Measurements from ENCODE around the gene PDP2.

PDP2 gene

DNA sequence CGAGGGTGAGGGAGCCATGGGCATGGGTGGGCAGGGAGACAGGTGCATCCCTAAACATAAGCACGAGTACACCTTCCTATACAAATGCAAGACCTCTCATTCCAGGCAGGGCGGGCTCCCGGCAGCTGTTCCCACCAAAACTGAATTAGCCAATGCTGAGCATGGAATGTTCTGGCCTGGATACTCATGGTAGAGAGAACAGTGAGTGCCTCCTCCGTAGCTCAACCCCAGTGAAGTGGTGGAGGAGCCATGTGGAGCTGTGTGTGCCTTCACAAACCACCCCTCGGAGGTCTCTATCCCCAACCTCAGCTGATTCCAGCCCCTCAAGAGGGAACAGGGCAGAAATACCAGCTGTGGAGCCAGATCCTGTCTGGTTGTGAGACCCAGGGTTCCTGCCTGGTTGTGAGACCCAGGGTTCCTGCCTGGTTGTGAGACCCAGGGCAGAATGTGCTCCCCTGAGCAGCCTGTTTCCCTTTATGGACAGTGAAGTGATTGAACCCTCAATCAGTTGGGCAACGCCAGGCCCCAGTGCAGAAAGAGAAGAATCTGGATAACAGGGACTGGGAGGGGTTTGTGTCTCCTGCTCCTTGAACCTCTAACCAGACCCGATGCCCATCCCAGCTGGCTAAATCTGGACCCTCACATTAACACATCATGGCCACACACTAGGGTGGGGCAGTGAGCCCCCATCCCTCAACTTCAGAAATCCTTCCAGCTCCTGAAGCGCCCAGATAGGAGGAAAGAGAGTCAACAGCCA, 40.8 kb downstream of the PDP2 start:
- Histone ChIP-seq H3K79me2 (ENCODE audit: control insufficient read depth, low read length) (no peaks in the 10 kb centered on the region), H3K36me3 (ENCODE audit: control insufficient read depth, low read length) (no peaks in the 10 kb centered on the region), H3K4me3 (ENCODE audit: low read length) (no peak overlapping the region), H3K9me2 (replicated peaks; ENCODE audit: control insufficient read depth, low read length) (no peaks in the 10 kb centered on the region), H3F3A (ENCODE audit: control insufficient read depth, insufficient read depth) (no peaks in the 10 kb centered on the region), H3K27me3 (ENCODE audit: control insufficient read depth, low read length) (peaks cover 41% of the 10 kb centered on the region), H3K9me3 (ENCODE audit: control insufficient read depth, insufficient read depth, low read length) (no peaks in the 10 kb centered on the region), H4K20me1 (ENCODE audit: control insufficient read depth, insufficient read depth, low read depth, low read length) (no peaks in the 10 kb centered on the region), H3K4me2 (ENCODE audit: low read length) (no peak overlapping the region), H3K4me1 (ENCODE audit: control insufficient read depth, low read length) (no peaks in the 10 kb centered on the region), H3K27ac (ENCODE audit: low read depth, low read length) (no peak overlapping the region)
- TF ChIP-seq EZH2phosphoT487 (IDR thresholded peaks at IDR 0.05; ENCODE audit: borderline replicate concordance, low read length) = no peak
- TF ChIP-seq, protein P1, sequence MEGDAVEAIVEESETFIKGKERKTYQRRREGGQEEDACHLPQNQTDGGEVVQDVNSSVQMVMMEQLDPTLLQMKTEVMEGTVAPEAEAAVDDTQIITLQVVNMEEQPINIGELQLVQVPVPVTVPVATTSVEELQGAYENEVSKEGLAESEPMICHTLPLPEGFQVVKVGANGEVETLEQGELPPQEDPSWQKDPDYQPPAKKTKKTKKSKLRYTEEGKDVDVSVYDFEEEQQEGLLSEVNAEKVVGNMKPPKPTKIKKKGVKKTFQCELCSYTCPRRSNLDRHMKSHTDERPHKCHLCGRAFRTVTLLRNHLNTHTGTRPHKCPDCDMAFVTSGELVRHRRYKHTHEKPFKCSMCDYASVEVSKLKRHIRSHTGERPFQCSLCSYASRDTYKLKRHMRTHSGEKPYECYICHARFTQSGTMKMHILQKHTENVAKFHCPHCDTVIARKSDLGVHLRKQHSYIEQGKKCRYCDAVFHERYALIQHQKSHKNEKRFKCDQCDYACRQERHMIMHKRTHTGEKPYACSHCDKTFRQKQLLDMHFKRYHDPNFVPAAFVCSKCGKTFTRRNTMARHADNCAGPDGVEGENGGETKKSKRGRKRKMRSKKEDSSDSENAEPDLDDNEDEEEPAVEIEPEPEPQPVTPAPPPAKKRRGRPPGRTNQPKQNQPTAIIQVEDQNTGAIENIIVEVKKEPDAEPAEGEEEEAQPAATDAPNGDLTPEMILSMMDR (IDR thresholded peaks at IDR 0.05; ENCODE audit: low read depth, low read length, poor library complexity, severe bottlenecking) = no peak

- no peaks in the 10 kb centered on the region for H3F3A ChIP-seq (ENCODE audit: control insufficient read depth, insufficient read depth)
- H3K4me3 ChIP-seq (ENCODE audit: low read length) = no peak overlapping the region
- no peaks in the 10 kb centered on the region for H3K9me2 ChIP-seq (replicated peaks; ENCODE audit: control insufficient read depth, low read length)
- no peaks in the 10 kb centered on the region for H3K9me3 ChIP-seq (ENCODE audit: control insufficient read depth, insufficient read depth, low read length)
- no peaks in the 10 kb centered on the region for H4K20me1 ChIP-seq (ENCODE audit: control insufficient read depth, insufficient read depth, low read depth, low read length)
- no peak overlapping the region for H3K4me2 ChIP-seq (ENCODE audit: low read length)
- H3K79me2 ChIP-seq (ENCODE audit: control insufficient read depth, low read length) = no peaks in the 10 kb centered on the region
- H3K27ac ChIP-seq (ENCODE audit: low read depth, low read length) = no peak overlapping the region
- TF ChIP-seq EZH2phosphoT487 (IDR thresholded peaks at IDR 0.05; ENCODE audit: borderline replicate concordance, low read length) = no peak
- TF ChIP-seq, protein P1 (IDR thresholded peaks at IDR 0.05; ENCODE audit: low read depth, low read length, poor library complexity, severe bottlenecking) = no peak
- peaks cover 45% of the 10 kb centered on the region for H3K27me3 ChIP-seq (ENCODE audit: control insufficient read depth, low read length)
- H3K4me1 ChIP-seq (ENCODE audit: control insufficient read depth, low read length) = no peaks in the 10 kb centered on the region
- no peaks in the 10 kb centered on the region for H3K36me3 ChIP-seq (ENCODE audit: control insufficient read depth, low read length)
Measured at GRCh38 chr16:66921729-66922450, 41.6 kb downstream of the PDP2 start.

DNA sequence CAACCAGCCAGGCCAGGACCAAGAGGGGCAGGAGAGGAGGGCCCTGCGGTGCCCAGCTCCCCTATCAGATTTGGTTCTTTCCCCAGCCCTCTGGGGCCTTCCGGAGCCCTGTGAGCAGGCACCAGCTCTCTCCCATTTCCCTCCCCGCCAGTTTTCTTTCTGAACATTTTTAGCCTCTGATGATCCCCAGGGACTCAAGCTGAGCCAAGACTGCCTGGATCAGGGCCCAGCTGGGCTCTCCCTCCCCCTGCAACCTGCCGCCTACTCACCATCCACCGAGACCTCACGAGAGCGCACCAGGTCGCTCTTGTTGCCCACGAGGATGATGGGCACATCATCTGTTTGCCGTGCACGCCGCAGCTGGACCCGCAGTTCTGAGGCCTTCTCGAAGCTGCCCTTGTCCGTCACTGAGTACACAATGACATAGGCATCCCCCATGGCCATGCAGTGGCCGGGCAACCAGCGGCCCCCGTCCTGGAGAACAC, 43.0 kb downstream of the PDP2 start:
- no peak overlapping the region for H3K4me2 ChIP-seq (ENCODE audit: low read length)
- H3F3A ChIP-seq (ENCODE audit: control insufficient read depth, insufficient read depth) = no peaks in the 10 kb centered on the region
- peaks cover 45% of the 10 kb centered on the region for H3K27me3 ChIP-seq (ENCODE audit: control insufficient read depth, low read length)
- no peaks in the 10 kb centered on the region for H4K20me1 ChIP-seq (ENCODE audit: control insufficient read depth, insufficient read depth, low read depth, low read length)
- no peaks in the 10 kb centered on the region for H3K79me2 ChIP-seq (ENCODE audit: control insufficient read depth, low read length)
- H3K4me1 ChIP-seq (ENCODE audit: control insufficient read depth, low read length) = no peaks in the 10 kb centered on the region
- no peak overlapping the region for H3K27ac ChIP-seq (ENCODE audit: low read depth, low read length)
- no peaks in the 10 kb centered on the region for H3K9me2 ChIP-seq (replicated peaks; ENCODE audit: control insufficient read depth, low read length)
- no peaks in the 10 kb centered on the region for H3K9me3 ChIP-seq (ENCODE audit: control insufficient read depth, insufficient read depth, low read length)
- H3K4me3 ChIP-seq (ENCODE audit: low read length) = no peak overlapping the region
- TF ChIP-seq, protein P1 (IDR thresholded peaks at IDR 0.05; ENCODE audit: low read depth, low read length, poor library complexity, severe bottlenecking) = no peak
- TF ChIP-seq EZH2phosphoT487 (IDR thresholded peaks at IDR 0.05; ENCODE audit: borderline replicate concordance, low read length) = no peak
- H3K36me3 ChIP-seq (ENCODE audit: control insufficient read depth, low read length) = no peaks in the 10 kb centered on the region
